ENCODE results near the gene PISD. TPM values are rescaled to one million over a fixed set of nuclear protein-coding genes. Genes with fewer than 3 reads are reported as not detected.
"Not testable (repeated sequence)": the region's sequence is repeated elsewhere in the genome, so short reads cannot be mapped to it uniquely, and the experiment has no call there.

The PISD gene
- 54.3 TPM for polyA plus RNA-seq
- long read RNA-seq, donor 1, transcript PISD-209 (8 exons, 1,963 nt), result major isoform, 5 of 5 reads
- long read RNA-seq, donor 1, partial matches to known transcripts, result 0 of 5 reads
- long read RNA-seq, donor 1, other reads (novel, unspliced or antisense), result 0 of 5 reads
- long read RNA-seq, donor 2, transcript PISD-209 (8 exons, 1,963 nt), result major isoform, 8 of 8 reads
- long read RNA-seq, donor 2, partial matches to known transcripts, result 0 of 8 reads
- long read RNA-seq, donor 2, other reads (novel, unspliced or antisense), result 0 of 8 reads
- long read RNA-seq, donor 3, transcript PISD-209 (8 exons, 1,963 nt), result major isoform, 5 of 14 reads
- long read RNA-seq, donor 3, partial matches to known transcripts, result 0 of 14 reads
- long read RNA-seq, donor 3, other reads (novel, unspliced or antisense), result 8 of 14 reads
- long read RNA-seq, donor 4, partial matches to known transcripts, result 0 of 1 reads
- long read RNA-seq, donor 4, other reads (novel, unspliced or antisense), result 0 of 1 reads
- long read RNA-seq, donor 5, partial matches to known transcripts, result 0 of 7 reads
- long read RNA-seq, donor 5, other reads (novel, unspliced or antisense), result 5 of 7 reads
- long read RNA-seq, donor 6, transcript PISD-209 (8 exons, 1,963 nt), result major isoform, 6 of 13 reads
- long read RNA-seq, donor 6, partial matches to known transcripts, result 0 of 13 reads
- long read RNA-seq, donor 6, other reads (novel, unspliced or antisense), result 7 of 13 reads
- long read RNA-seq, donor 7, partial matches to known transcripts, result 0 of 1 reads
- long read RNA-seq, donor 7, other reads (novel, unspliced or antisense), result 0 of 1 reads
- long read RNA-seq, donor 8, partial matches to known transcripts, result 0 of 3 reads
- long read RNA-seq, donor 8, other reads (novel, unspliced or antisense), result 0 of 3 reads
- long read RNA-seq, donor 9, transcript PISD-209 (8 exons, 1,963 nt), result major isoform, 7 of 9 reads
- long read RNA-seq, donor 9, partial matches to known transcripts, result 0 of 9 reads
- long read RNA-seq, donor 9, other reads (novel, unspliced or antisense), result 0 of 9 reads
- long read RNA-seq, donor 10, transcript PISD-209 (8 exons, 1,963 nt), result major isoform, 6 of 11 reads
- long read RNA-seq, donor 10, partial matches to known transcripts, result 0 of 11 reads
- long read RNA-seq, donor 10, other reads (novel, unspliced or antisense), result 5 of 11 reads
- long read RNA-seq, donor 11, transcript PISD-209 (8 exons, 1,963 nt), result major isoform, 8 of 8 reads
- long read RNA-seq, donor 11, partial matches to known transcripts, result 0 of 8 reads
- long read RNA-seq, donor 11, other reads (novel, unspliced or antisense), result 0 of 8 reads

DNA sequence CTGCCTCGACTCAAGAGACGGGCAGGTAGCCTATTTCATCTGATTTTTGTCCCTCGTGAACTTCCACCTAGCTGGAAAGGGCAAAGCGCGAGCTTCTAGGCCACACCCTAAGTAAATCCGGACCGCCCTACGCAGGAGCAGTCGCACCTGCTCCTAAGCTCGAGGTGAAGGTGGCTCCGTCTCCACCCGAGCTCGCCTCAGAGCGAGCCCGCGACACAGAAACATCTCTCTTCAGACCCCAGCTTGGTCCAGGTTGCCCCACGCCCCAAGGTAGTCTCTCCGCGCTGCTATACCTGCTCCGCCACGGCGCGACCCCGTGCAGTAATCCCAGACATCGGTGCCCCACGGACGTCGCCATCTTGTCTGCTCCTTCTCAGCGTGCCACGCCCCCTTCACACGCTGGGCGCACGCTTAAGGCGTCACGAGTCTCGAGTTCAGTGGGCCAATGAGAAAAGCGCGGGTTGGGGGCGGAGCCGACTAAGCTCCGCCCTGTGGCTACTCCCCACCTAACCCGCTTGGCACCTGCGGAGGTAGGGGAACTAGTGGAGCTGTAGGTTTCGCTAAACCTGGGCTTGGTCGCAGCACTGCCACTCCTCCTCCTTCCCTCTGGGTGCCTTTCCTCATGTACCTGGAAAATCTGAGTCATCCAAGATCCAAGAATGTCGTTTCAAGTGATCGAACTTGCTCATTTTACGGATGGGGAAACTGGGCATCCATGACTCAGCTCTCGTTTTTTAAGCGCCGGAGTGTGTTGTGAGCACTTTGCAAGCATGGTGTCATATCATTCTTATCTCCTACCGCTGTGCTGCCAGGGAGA is at the start of gene PISD:
TSS of gene PISD (minus strand) at position 365 of the 817 bp plus-strand sequence. CDS start at position 358, 7 bp downstream.
- H3K4me1 ChIP-seq (ENCODE audit: control insufficient read depth, insufficient read depth, low read length), result peaks cover 12% of the 10 kb centered on the region
- H3K36me3 ChIP-seq (ENCODE audit: control insufficient read depth, insufficient read depth, low read length), result no peaks in the 10 kb centered on the region
- no peaks in the 10 kb centered on the region for H3K9me3 ChIP-seq (ENCODE audit: control insufficient read depth, low read depth, low read length)
- H3K27me3 ChIP-seq (ENCODE audit: control insufficient read depth, insufficient read depth, low read length), result no peaks in the 10 kb centered on the region
- peak within 1 kb of the TSS; percentile 50 for H3K4me3 ChIP-seq (ENCODE audit: low read length)
- no CpG with 5 or more reads among the region's 52 CpGs for WGBS (ENCODE audit: insufficient coverage, low lambda C conversion rate)
- peak within 1 kb of the TSS; percentile 87 for H3K27ac ChIP-seq (ENCODE audit: low read length)
- peak; percentile 99 for DNase-seq

DNA sequence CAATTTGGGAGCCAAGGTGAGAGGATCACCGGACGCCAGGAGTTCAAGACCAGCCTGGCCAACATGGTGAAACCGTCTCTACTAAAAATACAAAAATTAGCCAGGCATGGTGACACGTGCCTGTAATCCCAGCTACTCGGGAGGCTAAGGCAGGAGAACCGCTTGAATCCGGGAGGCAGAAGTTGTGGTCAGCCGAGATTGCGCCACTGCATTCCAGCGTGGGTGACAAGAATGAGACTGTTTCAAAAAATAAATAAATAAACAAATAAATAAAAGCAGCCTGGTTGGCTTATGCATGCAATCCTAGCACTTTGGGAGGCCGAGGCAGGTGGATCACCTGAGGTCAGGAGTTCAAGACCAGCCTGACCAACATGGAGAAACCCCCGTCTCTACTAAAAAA is 49.2 kb upstream of the PISD start:
- not testable (repeated sequence) for H3K27me3 ChIP-seq (ENCODE audit: control insufficient read depth, insufficient read depth, low read length); H3K4me3 ChIP-seq (ENCODE audit: low read length); H3K4me1 ChIP-seq (ENCODE audit: control insufficient read depth, insufficient read depth, low read length); H3K9me3 ChIP-seq (ENCODE audit: control insufficient read depth, low read depth, low read length); DNase-seq; H3K27ac ChIP-seq (ENCODE audit: low read length)
- H3K36me3 ChIP-seq (ENCODE audit: control insufficient read depth, insufficient read depth, low read length), result peaks cover 63% of the 10 kb centered on the region
- 100% methylated on average over 1 of the region's 12 CpGs for WGBS (ENCODE audit: insufficient coverage, low lambda C conversion rate)

DNA sequence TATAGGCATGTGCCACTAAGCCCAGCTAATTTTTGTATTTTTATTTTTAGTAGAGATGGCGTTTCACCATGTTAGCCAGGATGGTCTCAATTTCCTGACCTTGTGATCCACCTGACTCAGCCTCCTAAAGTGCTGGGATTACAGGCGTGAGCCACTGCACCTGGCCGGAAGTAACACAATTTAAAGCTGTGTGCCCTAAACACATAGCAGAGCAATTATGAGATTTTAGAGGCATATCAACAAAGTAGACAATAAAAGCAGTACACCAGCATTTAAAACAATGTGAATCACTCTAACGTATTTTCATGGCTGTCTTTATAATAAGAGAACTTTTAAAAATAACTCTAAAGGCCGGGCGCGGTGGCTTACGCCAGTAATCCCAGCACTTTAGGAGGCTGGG is 45.5 kb upstream of the PISD start:
- no peaks in the 10 kb centered on the region for H3K9me3 ChIP-seq (ENCODE audit: control insufficient read depth, low read depth, low read length)
- WGBS (ENCODE audit: insufficient coverage, low lambda C conversion rate), result no CpG with 5 or more reads among the region's 8 CpGs
- H3K4me3 ChIP-seq (ENCODE audit: low read length), result no peak overlapping the region
- no peaks in the 10 kb centered on the region for H3K27me3 ChIP-seq (ENCODE audit: control insufficient read depth, insufficient read depth, low read length)
- DNase-seq, result no peak
- no peaks in the 10 kb centered on the region for H3K4me1 ChIP-seq (ENCODE audit: control insufficient read depth, insufficient read depth, low read length)
- peaks cover 55% of the 10 kb centered on the region for H3K36me3 ChIP-seq (ENCODE audit: control insufficient read depth, insufficient read depth, low read length)
- H3K27ac ChIP-seq (ENCODE audit: low read length), result no peak overlapping the region

DNA sequence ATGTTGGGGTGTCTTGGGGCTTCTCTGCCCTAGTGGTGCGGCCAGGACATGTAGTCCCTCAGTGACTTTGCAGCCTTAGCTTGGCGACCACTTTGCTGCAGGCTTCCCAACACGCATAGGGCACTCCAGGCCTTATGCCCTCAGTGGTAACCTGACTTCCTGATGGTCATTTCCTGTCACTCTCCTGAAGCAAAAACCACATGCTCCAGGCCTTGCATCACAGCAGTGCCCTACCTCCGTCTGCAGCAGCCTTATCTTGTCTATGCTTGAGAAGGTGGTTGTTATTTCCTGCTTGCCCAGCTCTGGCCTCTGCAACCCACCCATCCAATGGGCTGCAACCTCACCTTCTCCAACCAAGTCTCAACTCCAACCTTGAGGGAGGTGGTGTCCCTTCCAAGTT is 33.4 kb upstream of the PISD start:
- peaks cover 50% of the 10 kb centered on the region for H3K36me3 ChIP-seq (ENCODE audit: control insufficient read depth, insufficient read depth, low read length)
- no peak overlapping the region for H3K27ac ChIP-seq (ENCODE audit: low read length)
- H3K4me1 ChIP-seq (ENCODE audit: control insufficient read depth, insufficient read depth, low read length), result no peaks in the 10 kb centered on the region
- WGBS (ENCODE audit: insufficient coverage, low lambda C conversion rate), result no CpG with 5 or more reads among the region's 4 CpGs
- no peaks in the 10 kb centered on the region for H3K27me3 ChIP-seq (ENCODE audit: control insufficient read depth, insufficient read depth, low read length)
- no peak overlapping the region for H3K4me3 ChIP-seq (ENCODE audit: low read length)
- H3K9me3 ChIP-seq (ENCODE audit: control insufficient read depth, low read depth, low read length), result no peaks in the 10 kb centered on the region
- no peak for DNase-seq

DNA sequence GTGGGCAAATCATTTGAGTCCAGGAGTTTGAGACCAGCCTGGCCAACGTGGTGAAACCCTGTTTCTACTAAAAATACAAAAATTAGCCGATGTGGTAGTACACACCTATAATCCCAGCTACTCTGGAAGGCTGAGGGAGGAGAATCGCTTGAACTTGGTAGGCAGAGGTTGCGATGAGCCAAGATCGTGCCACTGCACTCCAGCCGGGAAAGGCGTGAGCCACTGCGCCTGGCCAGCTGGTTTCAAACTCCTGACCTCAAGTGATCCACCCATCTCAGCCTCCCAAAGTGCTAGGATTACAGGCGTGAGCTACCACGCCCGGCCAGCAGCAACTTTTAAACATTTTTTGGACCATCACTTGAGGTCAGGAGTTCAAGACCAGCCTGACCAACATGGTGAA is 32.0 kb upstream of the PISD start:
- WGBS (ENCODE audit: insufficient coverage, low lambda C conversion rate), result no CpG with 5 or more reads among the region's 11 CpGs
- not testable (repeated sequence) for H3K27ac ChIP-seq (ENCODE audit: low read length); H3K4me1 ChIP-seq (ENCODE audit: control insufficient read depth, insufficient read depth, low read length); DNase-seq; H3K9me3 ChIP-seq (ENCODE audit: control insufficient read depth, low read depth, low read length); H3K4me3 ChIP-seq (ENCODE audit: low read length); H3K27me3 ChIP-seq (ENCODE audit: control insufficient read depth, insufficient read depth, low read length)
- H3K36me3 ChIP-seq (ENCODE audit: control insufficient read depth, insufficient read depth, low read length), result peaks cover 52% of the 10 kb centered on the region

DNA sequence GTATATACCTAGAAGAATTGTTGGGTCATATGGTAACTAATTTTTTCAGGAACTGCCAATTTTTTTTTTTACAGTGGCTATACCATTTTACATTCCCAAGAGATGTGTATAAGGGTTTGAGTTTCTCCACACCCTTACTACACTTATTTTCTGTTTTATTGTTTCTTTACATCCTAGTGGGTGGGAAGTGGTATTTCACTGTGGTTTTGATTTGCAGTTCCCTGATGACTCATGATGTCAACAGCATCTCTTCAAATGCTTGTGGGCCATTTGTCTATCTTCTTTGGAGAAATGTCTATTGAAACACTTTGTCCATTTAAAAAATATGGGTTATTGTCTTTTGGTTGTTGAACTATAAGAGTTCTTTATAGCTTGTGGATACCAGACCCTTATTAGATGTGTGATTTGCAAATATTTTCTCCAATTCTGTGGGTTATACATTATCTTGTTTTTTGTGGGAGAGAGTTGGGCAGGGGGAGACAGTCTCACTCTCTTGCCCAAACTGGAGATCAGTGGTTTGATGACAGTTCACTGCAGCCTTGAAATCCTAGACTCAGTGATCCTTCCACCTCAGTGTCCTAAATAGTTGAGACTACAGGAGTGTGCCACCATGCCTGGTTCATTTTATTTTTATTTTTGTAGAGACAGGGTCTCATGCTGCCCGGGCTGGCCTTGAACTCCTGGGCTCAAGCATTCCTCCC is 30.3 kb upstream of the PISD start:
- Histone ChIP-seq H3K27ac (ENCODE audit: low read length) (no peak overlapping the region), H3K4me1 (ENCODE audit: control insufficient read depth, insufficient read depth, low read length) (no peaks in the 10 kb centered on the region), H3K36me3 (ENCODE audit: control insufficient read depth, insufficient read depth, low read length) (peaks cover 48% of the 10 kb centered on the region), H3K27me3 (ENCODE audit: control insufficient read depth, insufficient read depth, low read length) (no peaks in the 10 kb centered on the region), H3K9me3 (ENCODE audit: control insufficient read depth, low read depth, low read length) (no peaks in the 10 kb centered on the region), H3K4me3 (ENCODE audit: low read length) (no peak overlapping the region)
- no peak for DNase-seq
- no CpG with 5 or more reads among the region's 1 CpG for WGBS (ENCODE audit: insufficient coverage, low lambda C conversion rate)

DNA sequence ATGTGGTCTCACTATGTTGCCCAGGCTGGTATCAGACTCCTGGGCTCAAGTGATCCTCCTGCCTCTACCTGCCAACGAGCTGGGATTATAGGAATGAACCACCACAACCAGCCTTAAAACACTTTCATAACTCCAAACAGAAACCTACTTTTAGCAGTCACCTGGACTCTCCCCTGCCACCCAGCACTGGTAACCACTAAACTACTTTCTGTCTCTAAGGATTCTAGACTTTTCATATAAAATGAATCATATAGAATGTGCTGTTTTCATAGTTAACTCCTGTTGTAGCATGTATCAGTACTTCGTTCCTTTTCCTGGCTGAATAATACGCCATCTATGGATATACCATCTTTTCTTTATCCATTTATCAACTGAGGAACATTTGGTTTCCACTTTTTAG is 29.4 kb upstream of the PISD start:
- Histone ChIP-seq H3K27me3 (ENCODE audit: control insufficient read depth, insufficient read depth, low read length) (no peaks in the 10 kb centered on the region), H3K4me1 (ENCODE audit: control insufficient read depth, insufficient read depth, low read length) (no peaks in the 10 kb centered on the region), H3K4me3 (ENCODE audit: low read length) (no peak overlapping the region), H3K9me3 (ENCODE audit: control insufficient read depth, low read depth, low read length) (no peaks in the 10 kb centered on the region), H3K36me3 (ENCODE audit: control insufficient read depth, insufficient read depth, low read length) (peaks cover 47% of the 10 kb centered on the region), H3K27ac (ENCODE audit: low read length) (no peak overlapping the region)
- no CpG with 5 or more reads among the region's 3 CpGs for WGBS (ENCODE audit: insufficient coverage, low lambda C conversion rate)
- DNase-seq, result no peak

DNA sequence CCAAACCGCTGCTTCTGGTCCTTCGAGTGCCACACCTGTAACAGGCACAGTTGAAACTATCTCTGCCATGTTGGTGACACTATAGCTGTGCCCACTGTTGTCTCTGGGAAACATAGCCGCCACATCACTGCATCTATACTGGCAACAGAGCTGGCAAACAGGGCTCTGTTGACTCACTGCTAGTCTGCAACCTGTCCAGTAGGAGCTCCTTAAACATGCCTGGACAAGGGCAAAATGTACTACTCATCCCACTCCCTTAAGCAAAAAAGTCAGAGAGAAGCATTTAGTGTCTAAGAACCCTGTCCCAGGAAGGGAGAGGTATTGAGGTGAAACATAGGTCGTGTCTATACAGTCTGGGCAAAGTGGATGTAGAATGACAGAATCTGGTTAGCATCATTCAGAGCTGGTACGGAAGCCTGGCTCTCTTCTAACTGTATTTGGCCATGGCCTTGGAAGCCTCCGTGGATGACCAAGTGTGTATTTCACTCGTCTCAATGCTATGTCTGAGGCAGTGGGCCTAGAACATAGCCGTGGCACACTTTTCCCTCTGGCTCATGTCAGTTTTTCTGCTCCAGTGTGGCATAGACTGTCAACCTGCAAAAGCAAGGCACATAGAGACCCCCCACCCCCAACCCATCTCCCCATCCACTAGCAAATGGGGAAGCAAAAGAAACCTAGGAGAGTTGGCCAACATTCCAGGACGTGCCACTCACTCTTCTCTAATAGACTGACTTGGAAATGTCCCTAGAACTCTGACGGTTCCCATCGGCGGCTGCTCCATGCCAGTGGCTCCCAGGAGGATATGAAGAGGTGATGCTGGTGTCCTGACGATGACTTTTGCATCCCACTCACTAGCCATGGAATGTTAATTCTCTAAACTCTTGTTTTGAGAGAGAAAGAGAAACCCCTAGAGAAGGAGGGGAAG is 21.4 kb upstream of the PISD start:
- no peak overlapping the region for H3K4me3 ChIP-seq (ENCODE audit: low read length)
- no peaks in the 10 kb centered on the region for H3K9me3 ChIP-seq (ENCODE audit: control insufficient read depth, low read depth, low read length)
- no peaks in the 10 kb centered on the region for H3K4me1 ChIP-seq (ENCODE audit: control insufficient read depth, insufficient read depth, low read length)
- no peak for DNase-seq
- no CpG with 5 or more reads among the region's 13 CpGs for WGBS (ENCODE audit: insufficient coverage, low lambda C conversion rate)
- H3K27ac ChIP-seq (ENCODE audit: low read length), result no peak overlapping the region
- H3K36me3 ChIP-seq (ENCODE audit: control insufficient read depth, insufficient read depth, low read length), result peaks cover 42% of the 10 kb centered on the region
- no peaks in the 10 kb centered on the region for H3K27me3 ChIP-seq (ENCODE audit: control insufficient read depth, insufficient read depth, low read length)

Data from large intestine (tissue), 12 donors.